Stimulated activated CD8-positive, alpha-beta memory T cell treated with anti-CD3 and anti-CD28 coated beads, Interleukin-2, amount 100 ng/mL, for 48 hours (primary cell): ENCODE measurements around the gene ADSS1.

Experiments
- DNase-seq, 2 donors: peaks; one replicate each; pipeline ENCODE4 v3.0.0-alpha.2; 2020; ENCODE audit warnings: low read depth in 2 of 2

The ADSS1 gene

DNA sequence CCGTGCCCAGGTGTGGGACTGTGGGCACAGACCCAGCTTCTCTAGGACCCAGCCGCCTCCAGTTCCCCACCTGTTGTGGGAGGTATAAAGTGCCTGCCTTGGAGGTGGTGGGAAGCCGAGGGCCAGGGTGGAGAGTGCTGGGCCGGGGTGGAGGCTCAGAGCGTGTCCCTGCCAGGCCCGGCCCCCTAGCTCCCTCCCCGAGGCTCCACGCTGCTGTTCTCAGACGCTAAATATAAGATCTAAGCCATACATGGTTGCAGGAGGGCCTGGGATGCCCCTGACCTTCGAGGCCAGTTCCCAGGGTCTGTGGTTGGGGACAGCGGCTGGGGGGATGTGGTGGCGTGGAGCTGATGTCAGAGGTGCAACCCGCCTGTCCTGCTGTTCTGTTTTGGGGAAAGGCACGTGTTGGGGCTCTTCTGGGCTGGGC is 23.8 kb upstream of the ADSS1 start:
- no peak for DNase-seq

DNA sequence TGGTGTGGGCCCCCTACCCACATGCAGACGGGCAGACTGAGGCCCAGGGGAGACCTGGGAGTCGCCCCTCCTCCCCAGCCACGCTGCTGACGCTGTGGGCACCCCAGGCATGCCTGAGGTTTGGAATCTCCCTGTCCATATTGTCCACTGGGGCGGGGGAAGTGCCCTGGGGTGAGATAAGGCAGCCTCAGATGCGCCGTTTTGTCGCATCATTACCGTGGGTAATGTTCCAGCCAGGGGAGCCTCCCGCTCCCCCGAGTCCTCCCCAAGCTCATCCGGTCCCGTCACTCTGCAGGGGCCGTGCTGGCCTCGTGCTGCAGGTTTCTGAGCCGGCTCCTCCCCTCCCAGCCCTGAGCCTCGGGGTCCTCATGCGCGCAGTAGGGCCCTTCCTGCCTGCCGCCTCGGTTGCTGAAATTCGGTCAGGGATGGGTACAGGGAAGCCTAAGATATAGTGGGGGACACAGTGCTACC is 23.2 kb upstream of the ADSS1 start:
- DNase-seq: no peak

DNA sequence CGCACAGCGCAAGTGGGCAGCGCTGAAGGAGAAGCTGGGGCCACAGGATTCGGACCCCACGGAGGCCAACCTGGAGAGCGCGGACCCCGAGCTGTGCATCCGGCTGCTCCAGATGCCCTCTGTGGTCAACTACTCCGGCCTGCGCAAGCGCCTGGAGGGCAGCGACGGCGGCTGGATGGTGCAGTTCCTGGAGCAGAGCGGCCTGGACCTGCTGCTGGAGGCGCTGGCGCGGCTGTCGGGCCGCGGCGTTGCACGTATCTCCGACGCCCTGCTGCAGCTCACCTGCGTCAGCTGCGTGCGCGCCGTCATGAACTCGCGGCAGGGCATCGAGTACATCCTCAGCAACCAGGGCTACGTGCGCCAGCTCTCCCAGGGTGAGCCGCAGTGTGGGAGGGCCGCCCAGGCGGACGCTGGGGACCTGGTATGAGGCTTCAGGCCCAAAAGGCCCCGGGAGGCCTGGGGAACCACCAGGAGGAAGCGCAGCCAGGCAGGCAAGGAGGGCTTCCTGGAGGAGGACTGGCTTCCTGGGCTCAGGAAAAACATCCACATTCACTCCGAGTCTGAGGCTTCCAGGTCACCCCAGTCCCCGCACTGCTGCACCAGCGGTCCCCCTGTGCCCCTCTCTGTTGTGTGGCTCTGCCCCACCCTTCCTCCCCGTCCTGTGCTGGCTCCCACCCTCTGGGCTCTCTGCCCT is 22.5 kb upstream of the ADSS1 start:
- DNase-seq: no peak

DNA sequence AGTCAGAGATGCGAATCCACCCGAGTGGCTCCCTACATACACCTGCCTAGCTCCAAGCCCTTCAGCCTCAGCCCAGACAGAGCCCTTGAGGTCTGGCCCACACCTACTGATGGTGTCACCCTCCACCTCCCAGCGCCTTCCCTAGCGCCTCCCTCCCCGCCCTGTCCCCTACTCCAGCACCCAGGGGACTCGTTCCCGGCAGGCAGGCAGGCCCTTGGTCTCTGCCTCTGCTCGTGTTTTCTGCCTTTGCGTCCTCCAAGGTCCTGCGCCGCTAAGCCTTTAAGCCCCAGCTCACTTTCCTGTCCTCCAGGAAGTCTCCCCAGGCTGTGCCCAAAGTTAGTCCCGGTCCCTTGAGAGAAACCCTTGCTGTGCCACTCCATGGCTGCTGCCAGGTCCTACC is 21.9 kb upstream of the ADSS1 start:
- no peak for DNase-seq

DNA sequence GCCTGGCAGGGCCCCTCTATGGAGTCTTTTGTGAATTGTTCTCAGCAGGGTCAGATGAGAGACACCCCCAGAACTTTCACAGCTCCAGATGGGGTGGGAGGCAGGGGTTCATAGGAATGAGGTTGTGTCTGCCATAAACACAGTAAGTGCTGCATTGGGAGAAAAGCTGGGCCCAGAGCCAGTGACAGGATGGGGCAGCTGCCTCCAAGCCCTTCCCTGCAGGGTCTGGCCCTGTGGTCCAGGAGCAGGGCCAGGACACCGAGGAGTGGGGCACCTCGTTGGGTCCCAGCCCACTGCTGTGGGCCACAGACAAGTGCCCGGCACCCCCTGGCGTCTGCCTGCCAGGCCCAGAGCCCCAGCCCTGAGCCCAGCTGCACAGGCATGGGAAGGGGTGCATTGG is 21.4 kb upstream of the ADSS1 start:
- no peak for DNase-seq

DNA sequence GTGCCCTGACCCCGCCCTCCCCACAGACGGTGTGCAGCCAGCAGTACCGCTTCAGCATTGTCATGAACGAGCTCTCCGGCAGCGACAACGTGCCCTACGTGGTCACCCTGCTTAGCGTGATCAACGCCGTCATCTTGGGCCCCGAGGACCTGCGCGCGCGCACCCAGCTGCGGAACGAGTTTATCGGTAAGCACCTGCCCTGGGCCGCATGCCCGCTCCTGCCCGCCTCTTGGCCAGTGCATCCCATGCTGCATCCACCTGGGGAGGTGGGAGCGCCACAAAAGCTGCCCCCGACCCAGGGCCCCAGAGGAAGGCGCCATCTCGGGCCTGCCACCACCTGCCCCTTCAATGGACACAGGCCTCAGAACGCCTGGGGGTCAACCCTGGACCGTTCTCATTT is 20.8 kb upstream of the ADSS1 start:
- no peak for DNase-seq

DNA sequence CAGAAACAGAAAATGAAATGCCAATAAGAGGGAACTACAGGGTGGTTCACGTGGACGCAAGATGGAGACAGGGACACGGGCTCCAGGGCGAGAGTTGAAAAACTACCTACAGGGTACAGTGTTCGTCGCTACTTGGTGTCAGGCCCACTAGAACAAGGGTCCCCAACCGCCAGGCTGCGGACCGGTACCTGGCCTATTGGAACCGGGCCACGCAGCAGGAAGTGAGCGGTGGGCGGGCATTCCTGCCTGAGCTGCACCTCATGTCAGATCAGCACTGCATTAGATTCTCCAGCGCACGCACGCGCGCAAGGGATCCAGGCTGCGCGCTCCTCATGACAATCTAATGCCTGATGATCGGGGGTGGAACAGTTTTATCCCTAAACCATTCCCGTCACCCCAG is 19.8 kb upstream of the ADSS1 start:
- DNase-seq: no peak

DNA sequence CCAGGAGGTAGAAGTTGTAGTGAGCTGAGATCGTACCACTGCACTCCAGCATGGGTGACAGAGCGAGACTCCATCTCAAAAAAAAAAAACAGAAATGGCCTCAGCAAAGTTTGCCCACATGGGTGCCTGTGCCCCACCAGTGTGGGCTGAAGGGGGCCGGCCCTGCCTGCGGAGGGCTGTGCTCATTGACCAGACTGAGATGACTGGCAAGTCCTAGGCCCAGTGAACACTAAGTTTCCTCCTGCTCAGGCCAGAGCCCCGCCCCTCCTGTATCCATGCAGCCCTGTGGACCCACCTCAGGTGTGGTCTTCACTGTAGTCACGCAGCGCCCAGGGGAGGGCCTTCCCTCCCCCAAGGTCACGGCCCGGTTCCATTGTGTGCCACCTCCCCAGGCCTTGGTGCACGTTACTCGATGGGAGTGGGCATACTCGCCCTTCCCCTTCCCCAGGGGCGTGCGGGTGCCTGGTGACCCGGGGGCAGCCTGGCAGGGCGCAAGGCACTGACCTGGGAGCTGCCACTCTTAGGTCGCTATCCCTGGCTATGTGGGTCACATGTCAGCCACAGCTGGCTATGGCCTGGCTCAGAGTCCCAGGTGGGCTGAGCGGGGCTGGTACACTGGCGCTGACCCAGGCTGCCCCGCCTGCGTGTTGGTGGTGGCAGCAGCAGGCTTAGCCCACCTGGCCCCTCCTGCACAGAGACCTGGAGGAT is 18.5 kb upstream of the ADSS1 start:
- DNase-seq: no peak

DNA sequence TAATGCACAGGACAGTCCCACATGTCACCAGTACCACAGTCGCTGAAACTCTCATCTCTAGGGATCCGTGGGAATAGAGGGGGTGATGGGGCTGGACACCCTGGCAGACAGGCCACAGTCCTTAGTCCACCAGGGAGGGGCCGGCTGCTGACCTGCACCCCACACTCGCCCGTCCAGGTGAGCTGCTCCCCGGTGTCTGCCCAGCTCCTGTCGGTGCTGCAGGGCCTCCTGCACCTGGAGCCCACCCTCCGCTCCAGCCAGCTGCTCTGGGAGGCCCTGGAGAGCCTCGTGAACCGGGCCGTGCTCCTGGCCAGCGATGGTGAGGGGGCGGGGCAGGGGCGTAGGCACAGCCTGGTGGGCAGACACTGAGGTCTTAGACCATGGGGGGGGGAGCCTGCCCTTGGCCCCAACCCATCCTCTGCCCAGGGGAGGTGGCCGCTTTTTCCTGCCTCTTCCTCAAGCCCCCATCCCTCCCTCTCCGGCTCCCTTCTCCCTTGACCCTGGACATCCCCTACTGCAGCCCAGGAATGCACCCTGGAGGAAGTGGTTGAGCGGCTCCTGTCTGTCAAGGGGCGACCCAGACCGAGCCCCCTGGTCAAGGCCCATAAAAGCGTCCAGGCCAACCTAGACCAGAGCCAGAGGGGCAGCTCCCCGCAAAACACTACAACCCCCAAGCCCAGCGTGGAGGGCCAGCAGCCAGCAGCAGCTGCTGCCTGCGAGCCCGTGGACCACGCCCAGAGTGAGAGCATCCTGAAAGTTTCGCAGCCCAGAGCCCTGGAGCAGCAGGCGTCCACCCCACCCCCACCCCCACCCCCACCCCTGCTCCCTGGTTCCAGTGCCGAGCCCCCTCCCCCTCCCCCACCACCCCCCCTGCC is 17.1 kb upstream of the ADSS1 start:
- DNase-seq: no peak

DNA sequence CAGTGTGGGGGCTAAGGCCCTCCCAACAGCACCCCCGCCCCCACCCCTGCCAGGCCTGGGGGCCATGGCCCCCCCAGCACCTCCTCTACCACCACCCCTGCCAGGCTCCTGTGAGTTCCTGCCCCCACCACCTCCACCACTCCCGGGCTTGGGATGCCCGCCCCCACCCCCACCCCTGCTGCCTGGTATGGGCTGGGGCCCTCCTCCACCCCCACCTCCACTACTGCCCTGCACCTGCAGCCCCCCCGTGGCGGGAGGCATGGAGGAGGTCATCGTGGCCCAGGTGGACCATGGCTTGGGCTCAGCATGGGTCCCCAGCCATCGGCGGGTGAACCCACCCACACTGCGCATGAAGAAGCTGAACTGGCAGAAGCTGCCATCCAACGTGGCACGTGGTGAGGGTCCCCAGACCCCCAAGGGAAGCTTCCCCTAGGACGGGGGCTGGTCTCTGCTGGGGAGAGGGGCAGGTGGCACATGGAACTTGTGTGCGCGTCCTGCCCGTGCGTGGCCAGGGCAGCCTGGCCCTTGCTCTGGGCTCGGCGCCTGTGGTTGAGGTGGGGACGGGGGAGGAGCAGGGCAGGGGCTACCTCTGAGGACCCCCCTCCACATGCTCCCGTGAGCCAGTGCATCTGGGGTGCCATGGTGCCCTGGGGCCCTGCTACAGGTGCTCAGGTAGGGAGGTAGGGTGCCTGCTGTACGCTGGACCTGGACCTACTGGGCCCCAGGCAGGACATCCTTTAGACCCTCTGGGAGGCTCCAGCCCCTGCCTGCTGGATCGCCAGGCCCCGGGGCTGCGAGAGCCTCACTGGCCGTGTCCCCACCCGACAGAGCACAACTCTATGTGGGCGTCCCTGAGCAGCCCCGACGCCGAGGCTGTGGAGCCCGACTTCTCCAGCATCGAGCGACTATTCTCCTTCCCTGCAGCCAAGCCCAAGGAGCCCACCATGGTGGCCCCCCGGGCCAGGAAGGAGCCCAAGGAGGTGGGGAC is 16.1 kb upstream of the ADSS1 start:
- no peak for DNase-seq

DNA sequence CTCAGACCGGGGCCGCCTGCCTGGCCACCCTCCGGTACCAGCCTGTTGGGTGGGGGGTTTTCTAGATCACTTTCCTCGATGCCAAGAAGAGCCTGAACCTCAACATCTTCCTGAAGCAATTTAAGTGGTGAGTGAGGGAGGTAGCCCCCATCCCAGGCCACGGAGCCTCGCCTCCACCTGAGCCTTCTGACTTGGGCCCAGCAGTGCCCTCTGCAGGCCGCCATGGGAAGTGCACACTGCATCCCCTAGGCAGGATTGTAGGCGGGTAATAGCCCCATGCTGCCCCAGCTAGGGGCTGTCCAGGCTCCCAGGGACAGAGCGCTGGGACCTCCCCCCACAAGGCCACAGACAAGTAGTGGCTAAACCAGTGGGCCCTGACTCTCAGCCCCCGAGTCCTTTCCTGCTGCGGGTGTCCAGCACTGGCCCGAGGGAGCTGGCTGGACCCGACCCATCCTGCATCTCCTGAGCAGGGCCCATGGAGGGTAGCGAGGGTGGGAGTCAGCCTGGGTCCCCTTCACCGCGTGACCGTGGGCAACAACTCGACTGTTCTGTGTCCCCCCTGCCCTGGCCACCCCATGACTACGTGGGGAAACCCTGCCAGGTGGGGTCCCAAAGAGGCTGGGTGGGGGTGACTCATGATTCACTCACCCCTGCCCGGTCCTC is 15.3 kb upstream of the ADSS1 start:
- DNase-seq: peak; percentile 53 to 57

DNA sequence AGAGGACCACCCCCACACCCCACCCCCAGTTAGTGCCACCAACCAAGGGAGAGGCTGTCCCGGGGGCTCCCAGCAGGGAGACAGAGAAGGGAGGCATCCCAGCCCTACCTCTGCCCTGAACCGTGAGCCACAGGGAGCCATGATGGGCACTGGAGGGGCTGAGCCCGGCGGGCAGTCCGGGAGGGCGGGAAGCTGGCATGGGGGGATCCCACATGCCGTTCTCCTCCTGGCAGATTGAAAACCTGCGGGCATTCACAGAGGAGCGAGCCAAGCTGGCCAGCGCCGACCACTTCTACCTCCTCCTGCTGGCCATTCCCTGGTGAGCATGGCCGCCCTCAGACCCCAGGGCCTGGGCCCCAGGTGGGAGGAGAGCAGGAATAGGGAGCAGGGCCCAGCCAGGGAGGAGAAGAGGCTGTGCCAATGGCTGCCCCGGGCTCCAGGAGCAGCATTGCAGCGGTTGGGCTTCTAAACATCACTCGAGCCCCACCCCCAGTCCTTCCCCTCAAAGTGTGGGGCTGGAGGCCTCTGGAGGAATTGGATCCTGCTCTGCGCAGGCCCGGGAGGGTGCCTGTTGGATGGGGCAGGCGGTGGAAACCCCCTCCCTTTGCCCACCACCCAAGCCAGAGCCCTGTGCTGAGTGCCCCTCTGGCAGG is 14.5 kb upstream of the ADSS1 start:
- no peak for DNase-seq

DNA sequence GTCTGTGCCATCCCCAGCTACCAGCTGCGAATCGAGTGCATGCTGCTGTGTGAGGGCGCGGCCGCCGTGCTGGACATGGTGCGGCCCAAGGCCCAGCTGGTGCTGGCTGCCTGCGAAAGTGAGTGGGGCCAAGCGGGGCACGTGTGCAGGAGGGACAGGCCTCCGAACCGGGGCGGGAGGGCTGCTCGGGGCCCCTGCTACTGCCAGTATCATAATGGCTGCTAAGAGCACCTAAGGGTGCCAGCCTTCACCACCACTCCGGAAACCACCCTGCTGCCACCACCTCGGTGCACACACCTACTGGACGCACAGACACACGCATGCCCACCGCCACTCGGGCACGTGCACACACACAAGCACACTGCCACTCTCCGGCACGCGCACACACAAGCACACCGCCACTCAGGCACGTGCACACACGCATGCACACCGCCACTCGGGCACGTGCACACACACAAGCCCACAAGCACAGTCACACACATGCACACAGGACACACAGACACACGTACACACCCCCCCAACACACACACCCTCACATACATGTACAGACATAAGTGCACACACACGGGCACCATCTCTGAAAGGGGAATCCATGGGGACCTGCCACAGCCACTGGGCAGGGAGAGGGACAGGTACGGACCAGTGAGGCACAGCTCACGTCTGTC is 13.8 kb upstream of the ADSS1 start:
- DNase-seq: no peak

DNA sequence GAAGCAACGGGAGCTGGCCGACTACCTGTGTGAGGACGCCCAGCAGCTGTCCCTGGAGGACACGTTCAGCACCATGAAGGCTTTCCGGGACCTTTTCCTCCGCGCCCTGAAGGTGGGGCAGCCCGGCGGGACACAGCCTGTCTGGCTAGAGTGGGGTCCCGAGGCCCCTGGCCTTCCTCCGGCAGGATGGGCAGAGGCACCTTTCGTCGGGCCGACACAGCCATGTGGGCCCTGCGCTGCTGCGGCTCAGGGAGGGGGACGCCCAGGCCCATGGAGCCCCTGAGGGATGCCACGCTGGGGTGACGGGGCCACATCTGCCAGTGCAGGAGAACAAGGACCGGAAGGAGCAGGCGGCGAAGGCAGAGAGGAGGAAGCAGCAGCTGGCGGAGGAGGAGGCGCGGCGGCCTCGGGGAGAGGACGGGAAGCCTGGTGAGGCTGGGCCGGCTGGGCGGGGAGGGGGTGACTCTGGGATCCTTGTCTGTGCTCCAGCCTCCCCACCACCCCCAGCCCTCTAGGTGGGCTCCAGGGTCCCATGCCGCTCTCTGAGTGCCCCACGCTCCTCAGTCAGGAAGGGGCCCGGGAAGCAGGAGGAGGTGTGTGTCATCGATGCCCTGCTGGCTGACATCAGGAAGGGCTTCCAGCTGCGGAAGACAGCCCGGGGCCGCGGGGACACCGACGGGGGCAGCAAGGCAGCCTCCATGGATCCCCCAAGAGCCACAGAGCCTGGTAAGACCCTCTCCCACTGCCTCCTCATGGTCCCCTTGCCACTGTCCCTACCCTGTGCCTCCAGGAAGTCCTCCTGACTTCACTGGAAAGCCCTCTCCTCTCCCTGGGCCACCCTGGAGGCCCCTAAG is 10.9 kb upstream of the ADSS1 start:
- no peak for DNase-seq

DNA sequence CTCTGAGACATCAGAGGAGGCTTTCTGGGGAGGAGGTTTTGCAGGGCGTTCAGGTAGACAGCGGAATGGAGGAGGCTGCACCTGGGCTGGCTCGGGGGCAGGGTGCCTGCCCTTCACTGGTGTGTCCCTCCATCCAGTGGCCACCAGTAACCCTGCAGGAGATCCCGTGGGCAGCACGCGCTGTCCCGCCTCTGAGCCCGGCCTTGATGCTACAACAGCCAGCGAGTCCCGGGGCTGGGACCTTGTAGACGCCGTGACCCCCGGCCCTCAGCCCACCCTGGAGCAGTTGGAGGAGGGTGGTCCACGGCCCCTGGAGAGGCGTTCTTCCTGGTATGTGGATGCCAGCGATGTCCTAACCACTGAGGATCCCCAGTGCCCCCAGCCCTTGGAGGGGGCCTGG is 10.0 kb upstream of the ADSS1 start:
- no peak for DNase-seq

DNA sequence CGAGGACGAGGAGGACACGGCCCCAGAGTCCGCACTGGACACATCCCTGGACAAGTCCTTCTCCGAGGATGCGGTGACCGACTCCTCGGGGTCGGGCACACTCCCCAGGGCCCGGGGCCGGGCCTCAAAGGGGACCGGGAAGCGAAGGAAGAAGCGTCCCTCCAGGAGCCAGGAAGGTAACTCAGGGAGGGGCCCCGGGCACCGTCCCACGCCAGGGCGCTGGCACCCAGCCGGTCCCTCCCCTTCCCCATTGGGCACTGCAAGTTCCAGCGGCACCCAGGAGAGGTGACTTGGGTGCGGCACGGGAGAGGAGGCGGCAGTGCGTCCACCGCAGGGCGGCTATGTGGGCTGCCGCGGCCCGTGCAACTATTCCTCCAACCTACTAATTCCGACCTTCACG is 9.3 kb upstream of the ADSS1 start:
- DNase-seq: no peak

DNA sequence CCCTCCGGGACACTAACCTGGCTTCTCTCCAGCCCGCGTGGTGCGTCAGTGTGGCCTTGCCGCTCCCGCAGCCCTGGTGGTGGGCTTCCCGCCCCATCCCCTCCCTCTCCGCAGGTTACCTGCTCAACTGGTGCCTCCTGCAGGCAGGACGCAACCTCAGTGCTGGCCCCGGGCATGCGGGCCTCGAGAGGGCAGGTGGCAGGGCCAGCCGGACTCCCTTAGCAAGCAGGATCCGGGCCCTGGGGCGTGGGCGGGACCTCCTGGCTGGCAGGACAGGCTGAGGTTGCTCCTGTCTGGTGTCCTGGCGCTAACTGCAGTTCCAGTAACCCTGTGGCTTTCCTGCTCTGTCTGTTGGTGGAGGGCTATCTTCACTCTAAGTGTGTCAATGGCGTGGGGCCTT is 8.6 kb upstream of the ADSS1 start:
- DNase-seq: no peak

DNA sequence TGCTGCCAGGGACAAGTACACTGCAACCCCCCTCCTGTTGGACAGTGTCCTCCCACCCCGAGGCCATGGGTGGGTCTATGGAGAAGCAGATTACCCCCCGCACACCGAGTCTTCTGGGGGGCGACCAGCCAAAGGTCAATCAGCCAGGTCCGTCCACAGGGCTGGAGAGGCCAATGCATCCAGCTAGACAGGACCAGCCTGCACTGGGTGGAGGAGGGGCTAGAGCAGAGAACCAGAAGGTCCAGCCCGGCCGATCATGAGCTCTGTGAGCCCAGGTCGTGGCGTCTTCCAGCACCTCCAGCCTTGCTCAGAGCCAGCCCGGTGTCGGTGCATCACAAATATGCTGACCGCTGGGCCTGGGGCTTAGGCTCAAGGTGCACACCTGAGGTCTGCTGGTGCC is 8.2 kb upstream of the ADSS1 start:
- DNase-seq: no peak

DNA sequence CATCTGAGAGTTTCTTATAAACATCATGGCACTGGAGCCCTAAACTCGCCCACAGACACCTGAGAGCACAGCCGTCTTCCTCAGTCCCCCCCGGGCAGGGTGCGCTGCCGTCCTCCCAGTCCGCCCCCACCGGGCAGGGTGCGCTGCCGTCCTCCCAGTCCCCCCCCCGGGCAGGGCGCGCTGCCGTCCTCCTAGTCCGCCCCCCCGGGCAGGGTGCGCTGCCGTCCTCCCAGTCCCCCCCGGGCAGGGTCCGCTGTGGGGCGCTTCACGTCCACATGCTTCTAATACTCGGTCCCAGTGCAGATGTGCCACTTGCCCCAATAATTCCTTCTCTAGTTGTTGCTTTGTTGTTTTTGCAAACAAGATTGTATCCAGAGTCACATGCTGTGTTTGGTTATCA is 6.9 kb upstream of the ADSS1 start:
- no peak for DNase-seq
